ENCODE results near the gene IWS1. TPM values are rescaled to one million over a fixed set of nuclear protein-coding genes. Genes with fewer than 3 reads are reported as not detected.
"Not testable (repeated sequence)": the region's sequence is repeated elsewhere in the genome, so short reads cannot be mapped to it uniquely, and the experiment has no call there.

Gene IWS1
- 68.7 TPM for polyA plus RNA-seq (2013, experiment 1 of 2)
- polyA plus RNA-seq (2013, experiment 2 of 2), result 68.3 TPM

- 0% methylated on average over 63 to 67 of the region's 70 CpGs for WGBS, 2 experiments (ENCODE audit: insufficient coverage in 2 of 2)
- peak within 1 kb of the TSS; percentile 96 for H3K27ac ChIP-seq (ENCODE audit: low read depth, low read length, severe bottlenecking)
- H3K9me3 ChIP-seq (ENCODE audit: control insufficient read depth, low read length), result peaks cover 7% of the 10 kb centered on the region
- H3K4me1 ChIP-seq (ENCODE audit: control insufficient read depth, insufficient read depth, low read length, poor library complexity, severe bottlenecking), result peaks cover 14% of the 10 kb centered on the region
- H3K4me3 ChIP-seq (ENCODE audit: extremely low read depth, insufficient read depth, low read length, poor library complexity, severe bottlenecking), result peak within 1 kb of the TSS; percentile 93
- peaks cover 33% of the 10 kb centered on the region for H3K36me3 ChIP-seq (ENCODE audit: control insufficient read depth, insufficient read depth, low read length)
These were observed at the start of gene IWS1 for GRCh38 chr2:127526132-127527000. Gene IWS1, minus strand, starts transcription at chr2:127526489. Its CDS starts 281 bp downstream, at chr2:127526208.

DNA sequence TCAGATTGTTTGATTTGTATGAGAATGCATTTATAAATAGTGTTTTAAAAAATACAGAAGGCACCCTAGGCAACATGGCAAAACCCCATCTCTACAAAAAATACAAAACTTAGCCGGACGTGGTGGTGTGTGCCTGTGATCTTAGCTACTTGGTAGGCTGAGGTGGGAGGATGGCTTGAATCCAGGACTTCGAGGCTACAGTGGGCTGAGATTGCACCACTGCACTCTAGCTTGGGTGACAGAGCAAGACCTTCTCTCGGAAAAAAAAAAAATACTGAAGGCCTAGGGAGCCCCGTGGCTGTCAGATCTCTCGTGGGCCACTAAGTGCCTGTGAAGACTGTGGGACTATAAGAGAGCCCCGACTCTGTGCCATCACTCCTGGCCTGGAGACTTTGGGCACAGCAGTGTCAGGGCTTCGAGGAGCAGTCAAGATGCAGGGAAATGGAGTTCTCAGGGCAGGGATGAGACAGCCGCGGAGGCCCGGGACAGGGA lies 49.7 kb upstream of the IWS1 start:
- no peak overlapping the region for H3K27ac ChIP-seq (ENCODE audit: low read depth, low read length, severe bottlenecking)
- no peaks in the 10 kb centered on the region for H3K36me3 ChIP-seq (ENCODE audit: control insufficient read depth, insufficient read depth, low read length)
- H3K4me3 ChIP-seq (ENCODE audit: extremely low read depth, insufficient read depth, low read length, poor library complexity, severe bottlenecking), result no peak overlapping the region
- WGBS, 2 experiments (ENCODE audit: insufficient coverage in 2 of 2), result 86 to 92% methylated on average over 8 to 9 of the region's 11 CpGs
- H3K9me3 ChIP-seq (ENCODE audit: control insufficient read depth, low read length), result no peaks in the 10 kb centered on the region
- peaks cover 6% of the 10 kb centered on the region for H3K4me1 ChIP-seq (ENCODE audit: control insufficient read depth, insufficient read depth, low read length, poor library complexity, severe bottlenecking)

- H3K4me3 ChIP-seq (ENCODE audit: extremely low read depth, insufficient read depth, low read length, poor library complexity, severe bottlenecking), result no peak overlapping the region
- H3K9me3 ChIP-seq (ENCODE audit: control insufficient read depth, low read length), result no peaks in the 10 kb centered on the region
- H3K4me1 ChIP-seq (ENCODE audit: control insufficient read depth, insufficient read depth, low read length, poor library complexity, severe bottlenecking), result peaks cover 10% of the 10 kb centered on the region
- WGBS, 2 experiments (ENCODE audit: insufficient coverage in 2 of 2), result 100% methylated on average over 1 of the region's 4 CpGs
- no peaks in the 10 kb centered on the region for H3K36me3 ChIP-seq (ENCODE audit: control insufficient read depth, insufficient read depth, low read length)
- no peak overlapping the region for H3K27ac ChIP-seq (ENCODE audit: low read depth, low read length, severe bottlenecking)
These were observed 49.0 kb upstream of the IWS1 start for GRCh38 chr2:127575185-127575765.

GRCh38 chr2:127574656-127575055 lies 48.4 kb upstream of the IWS1 start:
- no peak overlapping the region for H3K27ac ChIP-seq (ENCODE audit: low read depth, low read length, severe bottlenecking)
- no peaks in the 10 kb centered on the region for H3K9me3 ChIP-seq (ENCODE audit: control insufficient read depth, low read length)
- H3K4me1 ChIP-seq (ENCODE audit: control insufficient read depth, insufficient read depth, low read length, poor library complexity, severe bottlenecking), result peaks cover 10% of the 10 kb centered on the region
- H3K4me3 ChIP-seq (ENCODE audit: extremely low read depth, insufficient read depth, low read length, poor library complexity, severe bottlenecking), result no peak overlapping the region
- H3K36me3 ChIP-seq (ENCODE audit: control insufficient read depth, insufficient read depth, low read length), result no peaks in the 10 kb centered on the region
- 100% methylated on average over 1 of the region's 3 CpGs; no CpG with 5 or more reads in 1 of the 2 experiments for WGBS, 2 experiments (ENCODE audit: insufficient coverage in 2 of 2)

- no peak overlapping the region for H3K4me3 ChIP-seq (ENCODE audit: extremely low read depth, insufficient read depth, low read length, poor library complexity, severe bottlenecking)
- WGBS, 2 experiments (ENCODE audit: insufficient coverage in 2 of 2), result 94% methylated on average over 8 of the region's 17 CpGs
- H3K36me3 ChIP-seq (ENCODE audit: control insufficient read depth, insufficient read depth, low read length), result no peaks in the 10 kb centered on the region
- H3K9me3 ChIP-seq (ENCODE audit: control insufficient read depth, low read length), result no peaks in the 10 kb centered on the region
- H3K4me1 ChIP-seq (ENCODE audit: control insufficient read depth, insufficient read depth, low read length, poor library complexity, severe bottlenecking), result peaks cover 10% of the 10 kb centered on the region
- no peak overlapping the region for H3K27ac ChIP-seq (ENCODE audit: low read depth, low read length, severe bottlenecking)
These were observed 47.5 kb upstream of the IWS1 start for GRCh38 chr2:127573771-127574170.

GRCh38 chr2:127573298-127573697 lies 47.0 kb upstream of the IWS1 start:
- H3K9me3 ChIP-seq (ENCODE audit: control insufficient read depth, low read length), result no peaks in the 10 kb centered on the region
- peaks cover 10% of the 10 kb centered on the region for H3K4me1 ChIP-seq (ENCODE audit: control insufficient read depth, insufficient read depth, low read length, poor library complexity, severe bottlenecking)
- no peaks in the 10 kb centered on the region for H3K36me3 ChIP-seq (ENCODE audit: control insufficient read depth, insufficient read depth, low read length)
- no peak overlapping the region for H3K27ac ChIP-seq (ENCODE audit: low read depth, low read length, severe bottlenecking)
- WGBS, 2 experiments (ENCODE audit: insufficient coverage in 2 of 2), result 94% methylated on average over 6 of the region's 6 CpGs
- H3K4me3 ChIP-seq (ENCODE audit: extremely low read depth, insufficient read depth, low read length, poor library complexity, severe bottlenecking), result no peak overlapping the region

- 88 to 93% methylated on average over 2 to 4 of the region's 5 CpGs for WGBS, 2 experiments (ENCODE audit: insufficient coverage in 2 of 2)
- Histone ChIP-seq H3K4me3 (ENCODE audit: extremely low read depth, insufficient read depth, low read length, poor library complexity, severe bottlenecking) (no peak overlapping the region), H3K36me3 (ENCODE audit: control insufficient read depth, insufficient read depth, low read length) (no peaks in the 10 kb centered on the region), H3K27ac (ENCODE audit: low read depth, low read length, severe bottlenecking) (no peak overlapping the region), H3K4me1 (ENCODE audit: control insufficient read depth, insufficient read depth, low read length, poor library complexity, severe bottlenecking) (peaks cover 10% of the 10 kb centered on the region), H3K9me3 (ENCODE audit: control insufficient read depth, low read length) (no peaks in the 10 kb centered on the region)
These were observed 46.6 kb upstream of the IWS1 start for GRCh38 chr2:127572841-127573240.

DNA sequence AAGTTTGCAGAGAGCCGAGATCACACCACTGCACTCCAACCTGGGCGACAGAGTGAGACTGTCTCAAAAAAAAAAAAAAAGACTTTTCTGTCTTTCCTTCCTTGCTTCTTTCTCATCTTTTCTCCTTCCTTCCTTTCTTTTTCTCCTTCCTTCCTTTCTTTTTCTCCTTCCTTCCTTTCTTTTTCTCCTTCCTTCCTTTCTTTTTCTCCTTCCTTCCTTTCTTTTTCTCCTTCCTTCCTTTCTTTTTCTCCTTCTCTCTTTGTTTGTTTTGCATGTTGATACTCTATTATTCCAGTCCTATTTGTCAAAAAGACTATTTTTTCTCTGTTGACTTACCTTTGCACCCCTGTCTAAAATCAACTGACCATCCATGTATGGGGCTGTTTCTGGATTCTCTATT lies 46.1 kb upstream of the IWS1 start:
- H3K4me3 ChIP-seq (ENCODE audit: extremely low read depth, insufficient read depth, low read length, poor library complexity, severe bottlenecking); H3K36me3 ChIP-seq (ENCODE audit: control insufficient read depth, insufficient read depth, low read length); H3K9me3 ChIP-seq (ENCODE audit: control insufficient read depth, low read length); H3K4me1 ChIP-seq (ENCODE audit: control insufficient read depth, insufficient read depth, low read length, poor library complexity, severe bottlenecking); H3K27ac ChIP-seq (ENCODE audit: low read depth, low read length, severe bottlenecking): not testable (repeated sequence)
- 91 to 98% methylated on average over 2 of the region's 2 CpGs for WGBS, 2 experiments (ENCODE audit: insufficient coverage in 2 of 2)

DNA sequence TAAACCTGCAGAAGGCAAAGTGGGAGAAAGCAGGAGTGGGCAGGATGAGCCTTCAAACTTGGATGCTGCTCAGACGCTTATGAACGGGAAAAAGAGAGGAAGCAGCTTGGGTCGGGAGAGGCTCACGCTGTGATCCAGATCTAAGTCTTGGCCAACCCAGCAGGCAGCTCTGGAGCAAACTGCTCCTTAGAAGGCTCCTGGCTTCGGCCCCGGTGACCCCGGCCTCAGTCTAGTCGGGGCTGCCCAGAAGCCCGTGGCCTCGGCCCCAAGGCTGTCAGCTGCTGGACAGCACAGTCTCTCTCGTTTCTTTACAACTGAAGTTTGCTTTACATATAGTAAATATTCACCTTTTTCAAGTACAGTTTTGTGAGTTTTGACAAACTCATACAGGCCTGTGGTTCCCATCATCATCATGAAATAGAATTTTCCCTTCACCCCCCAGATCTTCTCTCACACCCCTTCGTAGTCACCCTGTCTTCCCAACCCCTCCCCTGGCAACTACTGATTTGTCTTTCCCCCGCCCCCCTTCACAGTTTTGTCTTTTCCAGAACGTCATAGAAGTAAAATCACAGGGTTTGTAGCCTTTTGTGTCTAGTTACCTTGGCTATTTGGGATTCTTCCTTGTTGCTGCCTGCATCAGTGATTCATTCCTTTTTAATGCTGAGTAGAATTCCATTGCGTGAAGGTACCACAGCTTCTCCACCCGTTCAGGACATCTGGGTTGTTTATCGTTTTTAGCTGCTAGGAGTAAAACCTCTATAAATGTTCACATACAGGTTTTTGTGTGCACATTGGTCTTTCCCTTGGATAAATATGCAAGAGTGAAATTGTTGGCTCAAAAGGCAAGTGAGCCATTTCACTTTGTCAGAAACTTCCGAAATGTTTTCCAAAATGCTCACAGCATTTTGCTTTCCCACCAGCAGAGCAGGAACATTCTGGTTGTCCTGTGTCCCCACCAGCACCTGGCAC lies 44.3 kb upstream of the IWS1 start:
- H3K9me3 ChIP-seq (ENCODE audit: control insufficient read depth, low read length), result no peaks in the 10 kb centered on the region
- H3K27ac ChIP-seq (ENCODE audit: low read depth, low read length, severe bottlenecking), result no peak overlapping the region
- H3K36me3 ChIP-seq (ENCODE audit: control insufficient read depth, insufficient read depth, low read length), result no peaks in the 10 kb centered on the region
- WGBS, 2 experiments (ENCODE audit: insufficient coverage in 2 of 2), result 81 to 92% methylated on average over 9 to 15 of the region's 18 CpGs
- peaks cover 6% of the 10 kb centered on the region for H3K4me1 ChIP-seq (ENCODE audit: control insufficient read depth, insufficient read depth, low read length, poor library complexity, severe bottlenecking)
- no peak overlapping the region for H3K4me3 ChIP-seq (ENCODE audit: extremely low read depth, insufficient read depth, low read length, poor library complexity, severe bottlenecking)

DNA sequence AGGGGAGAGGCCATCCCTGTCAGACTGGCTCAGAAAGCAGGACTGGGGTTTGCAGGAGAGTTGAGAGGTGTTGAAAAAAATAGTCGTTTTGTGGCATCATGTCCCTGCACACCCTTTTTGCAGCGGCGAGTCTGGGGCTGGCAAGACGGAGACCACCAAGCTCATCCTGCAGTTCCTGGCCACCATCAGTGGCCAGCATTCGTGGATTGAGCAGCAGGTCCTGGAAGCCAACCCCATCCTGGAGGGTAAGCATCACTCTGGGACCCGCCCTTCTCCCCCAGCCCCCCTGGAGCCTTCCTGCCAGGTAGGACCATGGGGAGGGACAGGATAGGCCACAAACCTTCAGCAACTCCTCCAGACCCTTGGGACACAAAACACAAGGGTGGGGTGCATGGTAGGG lies 43.4 kb upstream of the IWS1 start:
- no peaks in the 10 kb centered on the region for H3K9me3 ChIP-seq (ENCODE audit: control insufficient read depth, low read length)
- WGBS, 2 experiments (ENCODE audit: insufficient coverage in 2 of 2), result 94% methylated on average over 4 to 5 of the region's 6 CpGs
- peaks cover 6% of the 10 kb centered on the region for H3K4me1 ChIP-seq (ENCODE audit: control insufficient read depth, insufficient read depth, low read length, poor library complexity, severe bottlenecking)
- no peak overlapping the region for H3K27ac ChIP-seq (ENCODE audit: low read depth, low read length, severe bottlenecking)
- no peak overlapping the region for H3K4me3 ChIP-seq (ENCODE audit: extremely low read depth, insufficient read depth, low read length, poor library complexity, severe bottlenecking)
- H3K36me3 ChIP-seq (ENCODE audit: control insufficient read depth, insufficient read depth, low read length), result no peaks in the 10 kb centered on the region
